PC-3 (cell line): Measurements from ENCODE around the gene JADE2. TPM values are rescaled to one million over a fixed set of nuclear protein-coding genes. Genes with fewer than 3 reads are reported as not detected.
A peak's percentile ranks its signal among the peaks of the same experiment; 100 is the strongest.

ENCODE experiments used
- ATAC-seq: fragments of 200-7000 bp; cut with Tn5 transposase; 2 replicates; pipeline ENCODE4 v1.9.1; 2020; ENCODE audit warnings: mild to moderate bottlenecking, moderate library complexity
- BruUV-seq: library from RNA; stranded (reverse); fragments of 400-500 nt; replicated peaks from 2 replicates; lab custom pipeline; 2021; lab: Mats Ljungman, UMichigan
- CTCF ChIA-PET: fragments of 300-600 bp; sonication (Branson Sonifier 250); formaldehyde crosslinking; loops from one replicate; lab custom pipeline; 2022; ENCODE audit warnings: antibody characterized with exemption; lab: Charles Lee
- POLR2A ChIA-PET: fragments of 300-600 bp; sonication (Branson Sonifier 250); formaldehyde crosslinking; loops from one replicate; lab custom pipeline; 2022; ENCODE audit warnings: antibody characterized with exemption; ENCODE audit not compliant: unreplicated experiment; lab: Charles Lee
- DNase-seq: peaks from one replicate; pipeline ENCODE4 v3.0.0-alpha.2; 2015
- H2AFZ ChIP-seq: fragments of 300-600 bp; sonication (generic); 2 replicates; pipeline ENCODE4 v1.6.0; 2016; ENCODE audit warnings: antibody characterized with exemption, low read length
- H3F3A ChIP-seq: fragments of 300-600 bp; sonication (generic); one replicate; pipeline ENCODE4 v1.6.0; 2017; ENCODE audit warnings: antibody characterized with exemption, low read length, control low read depth, mild to moderate bottlenecking; ENCODE audit not compliant: unreplicated experiment
- H3K27ac ChIP-seq: fragments of 300-600 bp; sonication (generic); 2 replicates; pipeline ENCODE4 v1.5.1; 2016; ENCODE audit warnings: mild to moderate bottlenecking, low read length
- H3K27me3 ChIP-seq: fragments of 300-600 bp; sonication (generic); 2 replicates; pipeline ENCODE4 v1.6.1; 2016; ENCODE audit warnings: low read length, mixed read lengths
- H3K36me3 ChIP-seq: fragments of 300-600 bp; sonication (generic); 2 replicates; pipeline ENCODE4 v1.6.1; 2016; ENCODE audit warnings: low read depth, mixed run types, low read length, mixed read lengths
- H3K4me1 ChIP-seq: fragments of 300-600 bp; sonication (generic); 2 replicates; pipeline ENCODE4 v1.5.1; 2016; ENCODE audit warnings: low read length; ENCODE audit not compliant: insufficient read depth
- H3K4me2 ChIP-seq: fragments of 300-600 bp; sonication (generic); 2 replicates; pipeline ENCODE4 v1.6.0; 2016; ENCODE audit warnings: low read length
- H3K4me3 ChIP-seq: fragments of 300-600 bp; sonication (generic); 2 replicates; pipeline ENCODE4 v1.5.1; 2016; ENCODE audit warnings: mild to moderate bottlenecking, low read length, mixed read lengths
- H3K79me2 ChIP-seq: fragments of 300-600 bp; sonication (generic); 2 replicates; pipeline ENCODE4 v1.6.1; 2017; ENCODE audit warnings: low read length, mixed read lengths
- H3K9ac ChIP-seq: fragments of 300-600 bp; sonication (generic); 2 replicates; pipeline ENCODE4 v1.6.0; 2016; ENCODE audit warnings: mild to moderate bottlenecking, low read length
- H3K9me2 ChIP-seq: fragments of 300-600 bp; sonication (generic); replicated peaks from 2 replicates; pipeline ENCODE4 v1.6.1; 2016; ENCODE audit warnings: mixed run types, low read length, mixed read lengths
- H3K9me3 ChIP-seq: fragments of 300-600 bp; sonication (generic); 2 replicates; pipeline ENCODE4 v1.6.1; 2016; ENCODE audit warnings: low read length, mixed read lengths
- H4K20me1 ChIP-seq: fragments of 300-600 bp; sonication (generic); 2 replicates; pipeline ENCODE4 v1.6.1; 2016; ENCODE audit warnings: low read length, mixed read lengths
- CTCF ChIP-seq: fragments of 300-600 bp; sonication (generic); conservative IDR thresholded peaks from 2 replicates; pipeline ENCODE4 v1.5.1; 2017; ENCODE audit warnings: antibody characterized with exemption, low read depth, mild to moderate bottlenecking, low read length
- EZH2 ChIP-seq: fragments of 300-600 bp; sonication (generic); IDR thresholded peaks from one replicate; pipeline ENCODE4 v1.6.1; 2017; ENCODE audit warnings: antibody characterized with exemption, mild to moderate bottlenecking, low read length; ENCODE audit not compliant: unreplicated experiment
- EZH2phosphoT487 ChIP-seq: fragments of 300-600 bp; sonication (generic); IDR thresholded peaks from 2 replicates; pipeline ENCODE4 v1.6.1; 2018; ENCODE audit warnings: mild to moderate bottlenecking, antibody characterized with exemption, low read length, borderline replicate concordance
- intact Hi-C: fragments of 100-400 bp; cut with micrococcal nuclease; formaldehyde crosslinking; loops from 2 replicates; pipeline ENCODE4 v1.9.0; 2023
- total RNA-seq: library from RNA; depleted of rRNA; stranded (reverse); fragments of >200 nt; gene quantifications from 2 replicates; pipeline ENCODE4 v1.2.3, GENCODE V29; 2014

JADE2 gene
- total RNA-seq, 1 experiment from 2014 or later = 33.2 TPM

GRCh38 chr5:134603059-134603458 is 77.6 kb downstream of the JADE2 start:
- Histone ChIP-seq H3K4me2 (no peak overlapping the region), H3K4me3 (no peak overlapping the region), H2AFZ (no peak overlapping the region), H3K79me2 (no peaks in the 10 kb centered on the region), H3K9me2 (no peaks in the 10 kb centered on the region), H4K20me1 (no peaks in the 10 kb centered on the region), H3K27ac (peak overlapping the region; percentile 60), H3K36me3 (peaks cover 37% of the 10 kb centered on the region), H3K4me1 (peaks cover 12% of the 10 kb centered on the region; the same call in 1 of the 2 replicates), H3K9ac (no peak overlapping the region), H3F3A (no peaks in the 10 kb centered on the region), H3K27me3 (no peaks in the 10 kb centered on the region), H3K9me3 (no peaks in the 10 kb centered on the region)
- intact Hi-C loops = no loop called here
- peak; percentile 98 for ATAC-seq
- DNase-seq = peak; percentile 73
- TF ChIP-seq EZH2phosphoT487 (no peak), CTCF (no peak), EZH2 (no peak)
- ChIA-PET POLR2A (interaction anchor here (0.7 kb wide), 1 partner anchor 377 kb away, joined by 3 read pairs; no protein-coding TSS in a partner anchor), CTCF (interaction anchor here (0.5 to 1.0 kb wide), 2 partner anchors 16 to 51 kb away, joined by 4 to 9 read pairs; no protein-coding TSS in a partner anchor)
- no TSS peak for BruUV-seq

DNA sequence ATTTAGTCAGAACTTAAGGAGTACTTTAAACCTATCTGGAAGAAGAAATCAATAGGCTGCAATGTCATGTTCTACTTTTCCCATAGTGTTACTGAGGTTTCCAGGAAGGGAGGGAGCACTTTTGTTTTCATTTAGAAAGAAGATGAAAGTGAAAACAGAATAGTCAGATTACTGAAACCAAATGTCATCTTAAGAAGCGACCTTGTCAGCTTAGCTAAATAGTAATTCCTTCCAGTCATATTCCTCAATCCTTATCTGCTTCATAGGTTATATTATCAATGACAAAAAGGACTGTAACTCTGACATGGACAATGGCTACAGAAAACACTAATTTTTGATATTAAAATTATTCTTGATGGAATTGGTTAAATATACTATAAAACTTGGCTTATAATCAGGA is 79.4 kb downstream of the JADE2 start:
- Histone ChIP-seq H3K27me3 (no peaks in the 10 kb centered on the region), H3K4me2 (no peak overlapping the region), H3F3A (no peaks in the 10 kb centered on the region), H3K9ac (no peak overlapping the region), H3K27ac (no peak overlapping the region), H4K20me1 (no peaks in the 10 kb centered on the region), H3K36me3 (peaks cover 47% of the 10 kb centered on the region), H3K4me1 (peaks cover 12% of the 10 kb centered on the region; the same call in 1 of the 2 replicates), H3K9me2 (no peaks in the 10 kb centered on the region), H3K79me2 (no peaks in the 10 kb centered on the region), H2AFZ (no peak overlapping the region), H3K4me3 (no peak overlapping the region), H3K9me3 (no peaks in the 10 kb centered on the region)
- ATAC-seq (no peak), DNase-seq (no peak)
- POLR2A ChIA-PET = no interaction called here
- TF ChIP-seq CTCF (no peak), EZH2phosphoT487 (no peak), EZH2 (no peak)
- BruUV-seq = TSS peak; percentile 5
- intact Hi-C loops = no loop called here
- CTCF ChIA-PET = no interaction called here

GRCh38 chr5:134606726-134607125 is 81.3 kb downstream of the JADE2 start:
- Histone ChIP-seq H4K20me1 (no peaks in the 10 kb centered on the region), H3K9ac (no peak overlapping the region), H3K9me2 (no peaks in the 10 kb centered on the region), H2AFZ (no peak overlapping the region), H3K27ac (no peak overlapping the region), H3F3A (no peaks in the 10 kb centered on the region), H3K9me3 (no peaks in the 10 kb centered on the region), H3K79me2 (no peaks in the 10 kb centered on the region), H3K36me3 (peaks cover 51% of the 10 kb centered on the region), H3K4me3 (no peak overlapping the region), H3K4me2 (no peak overlapping the region), H3K4me1 (peaks cover 12% of the 10 kb centered on the region; the same call in 1 of the 2 replicates), H3K27me3 (no peaks in the 10 kb centered on the region)
- intact Hi-C loops = no loop called here
- CTCF ChIA-PET = no interaction called here
- TF ChIP-seq EZH2phosphoT487 = no peak
- no peak for TF ChIP-seq CTCF
- TF ChIP-seq EZH2 = no peak
- POLR2A ChIA-PET = no interaction called here
- DNase-seq = no peak
- BruUV-seq = no TSS peak
- no peak for ATAC-seq
